GM18909 (cell line): Measurements from ENCODE around the gene ABCF3.

Experiments used
- ATAC-seq: cut with Tn5 transposase; IDR thresholded peaks from one replicate; pipeline ENCODE4 v1.9.1; 2021; ENCODE audit warnings: mild to moderate bottlenecking; ENCODE audit not compliant: unreplicated experiment, poor library complexity

Gene ABCF3

GRCh38 chr3:184230081-184230602 lies 44.1 kb downstream of the ABCF3 start:
- no peak for ATAC-seq

DNA sequence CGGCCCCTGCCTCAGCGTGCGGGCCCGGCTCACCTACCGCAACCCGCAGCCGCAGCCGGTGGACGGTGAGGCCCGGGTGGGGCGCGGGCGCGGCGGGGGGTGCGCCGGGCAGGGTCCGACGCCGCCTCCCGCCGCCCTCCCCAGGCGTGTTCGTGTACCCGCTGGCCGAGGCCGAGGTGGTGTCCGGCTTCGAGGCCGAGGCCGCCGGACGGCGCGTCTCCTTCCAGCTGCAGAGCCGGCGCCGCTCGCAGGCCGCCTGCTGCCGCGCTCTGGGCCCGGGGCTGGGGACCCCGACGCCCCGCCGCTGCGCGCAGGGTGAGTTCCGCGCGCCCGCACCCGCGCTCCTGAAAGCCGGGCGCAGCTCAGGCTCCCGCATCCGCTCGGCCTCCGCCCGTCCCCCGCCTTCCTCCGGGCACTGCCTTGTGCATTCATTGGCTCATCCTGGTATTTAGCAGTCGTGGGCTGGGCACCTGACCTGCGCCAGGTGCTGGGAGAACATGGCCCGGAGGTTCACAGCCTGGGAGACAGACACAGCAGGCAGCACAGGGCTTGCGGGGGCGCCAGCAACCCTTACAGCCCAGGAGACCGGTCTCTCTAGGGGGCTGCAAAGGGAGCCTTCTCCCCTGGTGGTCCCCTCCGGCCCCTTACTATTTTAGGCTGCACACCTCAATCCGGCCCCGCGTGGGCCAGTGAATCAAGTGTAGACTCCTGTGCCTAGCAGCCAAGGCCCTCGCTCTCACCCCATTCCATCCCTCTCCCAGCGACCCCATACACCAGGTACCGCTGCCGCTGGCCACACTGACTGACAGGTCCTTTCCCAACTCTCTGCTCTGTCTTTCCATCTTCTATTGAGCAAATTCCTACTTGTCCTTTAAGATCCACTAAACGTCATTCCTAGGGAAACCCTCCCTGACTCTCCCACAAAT lies 44.9 kb downstream of the ABCF3 start:
- ATAC-seq = no peak

- ATAC-seq = no peak
Measured at GRCh38 chr3:184231671-184232070, 45.7 kb downstream of the ABCF3 start.

DNA sequence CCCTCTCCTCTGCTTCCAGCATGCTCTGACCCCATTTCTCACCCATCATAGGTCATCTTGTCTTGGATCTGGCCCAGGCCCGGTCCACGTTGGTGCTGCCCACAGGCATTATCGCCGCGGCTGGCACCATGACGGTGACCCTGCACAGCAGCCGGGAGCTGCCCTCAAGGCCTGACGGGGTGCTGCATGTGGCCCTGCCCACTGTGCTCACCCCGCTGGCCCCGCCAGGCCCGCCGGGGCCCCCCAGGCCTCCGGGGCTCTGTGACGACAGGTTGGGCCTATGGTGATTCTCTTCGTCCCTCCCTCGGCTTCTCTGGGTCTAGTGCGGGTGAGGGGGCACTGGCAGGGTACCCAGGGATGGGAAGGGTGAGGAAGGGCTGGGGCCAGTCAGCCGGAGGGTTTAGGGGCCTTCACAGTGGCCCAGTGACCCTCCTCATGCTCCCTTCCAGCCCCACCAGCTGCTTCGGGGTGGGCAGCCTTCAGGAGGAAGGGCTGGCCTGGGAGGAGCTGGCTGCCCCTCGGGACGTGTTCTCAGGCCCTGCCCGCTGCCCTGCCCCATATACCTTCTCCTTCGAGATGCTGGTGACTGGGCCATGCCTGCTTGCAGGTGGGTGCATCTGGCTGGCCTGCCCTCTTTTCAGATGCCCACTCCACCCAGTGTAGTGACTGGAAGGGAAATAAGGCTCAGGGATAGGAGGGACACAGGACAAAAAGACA lies 47.3 kb downstream of the ABCF3 start:
- no peak for ATAC-seq

DNA sequence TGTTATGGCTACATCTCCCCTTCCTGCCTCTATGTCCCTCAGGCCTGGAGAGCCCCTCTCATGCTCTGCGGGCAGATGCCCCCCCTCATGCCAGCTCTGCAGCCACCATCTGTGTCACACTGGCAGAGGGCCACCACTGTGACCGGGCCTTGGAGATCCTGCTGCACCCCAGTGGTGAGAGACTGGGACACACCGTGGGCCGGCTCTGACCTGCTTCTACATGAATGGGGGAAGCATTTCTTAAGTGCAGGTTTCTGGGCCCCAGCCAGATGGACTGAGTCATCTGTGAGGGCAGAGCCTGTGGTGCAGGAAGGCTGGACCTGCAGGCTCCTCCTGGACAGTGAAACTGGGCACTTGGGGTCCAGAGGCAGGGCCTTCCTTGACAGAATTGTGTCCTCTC lies 48.2 kb downstream of the ABCF3 start:
- ATAC-seq = no peak

- no peak for ATAC-seq
Measured at GRCh38 chr3:184234671-184235380, 48.8 kb downstream of the ABCF3 start.

GRCh38 chr3:184235381-184236032 lies 49.5 kb downstream of the ABCF3 start:
- ATAC-seq = no peak

DNA sequence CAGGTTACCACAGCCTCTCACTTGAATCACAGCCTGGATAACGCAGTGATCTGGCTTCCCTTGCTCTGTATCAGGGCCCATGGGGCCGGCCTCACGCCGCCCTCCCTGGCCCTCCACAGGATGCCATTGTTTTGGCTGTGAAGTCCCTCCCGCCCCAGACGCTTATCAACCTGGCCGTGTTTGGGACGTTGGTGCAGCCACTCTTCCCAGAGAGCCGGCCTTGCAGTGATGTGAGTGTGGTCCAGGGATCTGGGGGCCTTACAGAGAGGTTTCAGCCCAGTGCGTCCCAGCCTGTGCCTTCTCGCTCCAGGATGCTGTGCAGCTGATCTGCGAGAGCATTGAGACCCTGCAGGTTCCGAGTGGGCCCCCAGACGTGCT lies 50.0 kb downstream of the ABCF3 start:
- ATAC-seq = no peak

GRCh38 chr3:184236636-184237035 lies 50.6 kb downstream of the ABCF3 start:
- ATAC-seq = no peak

DNA sequence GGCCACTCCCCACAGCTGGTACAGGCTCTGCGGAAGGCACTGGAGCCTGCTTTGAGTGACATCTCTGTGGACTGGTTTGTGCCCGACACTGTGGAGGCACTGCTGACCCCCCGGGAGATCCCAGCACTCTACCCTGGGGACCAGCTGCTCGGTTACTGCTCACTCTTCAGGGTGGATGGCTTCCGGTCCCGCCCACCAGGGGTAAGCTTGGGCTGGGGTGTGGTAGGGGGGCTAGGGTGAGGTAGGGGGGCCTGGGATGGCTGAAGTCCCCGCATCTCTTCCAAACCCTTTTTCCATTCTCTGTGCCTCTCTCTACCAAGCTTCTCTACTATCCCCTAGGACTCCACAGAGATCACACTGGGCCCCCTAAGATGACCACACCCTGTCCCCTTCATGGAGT lies 51.2 kb downstream of the ABCF3 start:
- ATAC-seq = no peak

DNA sequence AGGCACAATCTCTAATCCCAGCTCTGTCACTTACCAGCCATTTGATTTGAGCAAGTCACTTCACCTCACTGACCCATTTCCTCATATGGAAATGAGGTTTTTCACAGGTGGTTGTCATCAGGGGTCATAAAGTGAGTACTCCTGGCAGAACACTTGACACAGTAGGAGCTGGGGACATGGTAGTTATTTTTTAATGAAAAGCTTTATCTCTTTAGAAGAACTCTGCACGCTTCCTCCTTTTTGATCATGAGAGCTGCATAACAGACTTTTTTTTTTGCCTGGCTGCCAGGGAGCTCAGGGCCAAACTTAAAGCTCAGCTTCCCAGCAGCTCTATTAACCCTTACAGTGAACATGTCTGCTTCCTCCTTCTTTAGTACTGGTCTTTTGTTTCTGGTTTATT lies 51.8 kb downstream of the ABCF3 start:
- ATAC-seq = no peak

GRCh38 chr3:184238246-184238818 lies 52.3 kb downstream of the ABCF3 start:
- ATAC-seq = no peak

- no peak for ATAC-seq
Measured at GRCh38 chr3:184239221-184239620, 53.2 kb downstream of the ABCF3 start.

- no peak for ATAC-seq
Measured at GRCh38 chr3:184239708-184240107, 53.7 kb downstream of the ABCF3 start.

DNA sequence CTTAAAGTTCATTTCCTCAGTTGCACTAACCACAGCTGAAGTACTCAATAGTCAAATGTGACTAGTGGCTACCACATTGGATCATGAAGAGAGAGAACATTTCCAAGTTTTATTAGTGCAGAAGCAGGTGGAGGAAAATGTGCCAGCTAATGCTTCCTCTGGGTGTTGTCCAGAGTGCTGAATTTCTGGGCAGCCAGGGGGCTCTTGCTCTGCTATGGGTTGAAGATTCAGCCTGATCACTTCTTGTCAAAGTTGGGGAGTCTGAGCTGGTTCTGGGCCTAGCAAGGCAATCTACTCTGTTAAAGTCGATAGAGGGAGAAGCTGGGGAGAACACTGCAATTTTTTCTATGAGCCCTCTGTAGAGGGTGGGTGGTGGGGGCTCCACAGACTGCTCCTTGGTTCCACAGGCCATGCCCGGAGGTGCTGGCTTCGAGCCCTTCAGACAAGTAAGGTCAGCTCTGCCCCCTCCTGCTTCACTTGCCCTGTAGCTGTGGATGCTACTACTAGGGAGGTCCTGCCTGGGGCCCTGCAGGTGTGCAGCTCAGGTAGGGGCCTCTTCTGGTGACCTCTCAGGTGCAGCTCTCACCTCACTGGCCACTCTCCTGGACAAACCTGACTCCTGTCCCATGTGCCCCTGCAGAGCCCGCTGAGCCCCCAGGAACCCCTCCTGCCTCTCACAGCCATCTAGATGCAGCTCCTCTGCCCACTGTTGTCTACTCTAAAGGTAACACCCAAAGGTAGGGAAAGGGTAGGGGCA lies 54.6 kb downstream of the ABCF3 start:
- no peak for ATAC-seq

DNA sequence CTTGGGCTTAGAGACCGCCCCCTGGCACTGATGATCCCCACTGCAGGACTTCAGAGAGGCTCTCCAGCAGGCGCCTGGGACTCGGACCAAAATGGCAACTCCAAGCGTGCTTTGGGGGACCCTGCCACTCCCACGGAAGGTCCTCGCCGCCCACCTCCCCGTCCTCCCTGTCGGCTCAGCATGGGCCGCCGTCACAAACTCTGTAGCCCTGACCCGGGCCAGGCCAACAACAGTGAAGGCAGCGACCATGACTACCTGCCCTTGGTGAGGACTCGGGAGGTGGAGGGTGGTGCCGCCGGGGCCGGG lies 55.1 kb downstream of the ABCF3 start:
- no peak for ATAC-seq

GRCh38 chr3:184241447-184242296 lies 55.7 kb downstream of the ABCF3 start:
- no peak for ATAC-seq

DNA sequence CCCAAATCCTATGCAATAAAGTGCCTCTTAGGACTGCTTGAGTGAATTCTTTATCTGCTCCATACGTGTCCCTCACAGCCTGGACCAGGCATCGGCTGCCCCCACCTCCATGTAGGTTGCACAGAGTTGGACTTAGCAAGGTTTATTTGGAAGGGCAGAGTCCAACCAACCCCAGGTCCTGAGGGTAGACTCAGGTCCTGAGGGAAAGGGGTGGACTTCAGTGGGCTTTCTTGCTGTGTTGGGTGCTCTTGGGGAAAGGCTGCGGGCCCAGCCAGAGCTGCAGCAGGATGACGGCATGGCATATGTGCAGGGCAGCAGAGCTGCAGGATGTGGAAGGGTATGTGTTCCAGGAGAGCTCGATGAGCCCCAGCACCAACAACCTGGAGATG lies 56.3 kb downstream of the ABCF3 start:
- no peak for ATAC-seq
